D721Med (cell line): ENCODE results near the gene NET1.

Experiments
- DNase-seq: peaks from one replicate; pipeline ENCODE4 v3.0.0; 2011; ENCODE audit warnings: low spot score; ENCODE audit not compliant: insufficient read length
- FAIRE-seq: peaks from 2 replicates; lab custom pipeline; 2011; peaks lifted over from hg19 to GRCh38; lab: Jason Lieb, UNC
- TF ChIP-seq, protein P1 (sequence below): IDR thresholded peaks from 2 replicates; pipeline ENCODE4 v1.5.1; 2012; ENCODE audit warnings: mild to moderate bottlenecking, control low read depth; ENCODE audit not compliant: insufficient read depth; ENCODE audit errors: missing control alignments

NET1 gene

DNA sequence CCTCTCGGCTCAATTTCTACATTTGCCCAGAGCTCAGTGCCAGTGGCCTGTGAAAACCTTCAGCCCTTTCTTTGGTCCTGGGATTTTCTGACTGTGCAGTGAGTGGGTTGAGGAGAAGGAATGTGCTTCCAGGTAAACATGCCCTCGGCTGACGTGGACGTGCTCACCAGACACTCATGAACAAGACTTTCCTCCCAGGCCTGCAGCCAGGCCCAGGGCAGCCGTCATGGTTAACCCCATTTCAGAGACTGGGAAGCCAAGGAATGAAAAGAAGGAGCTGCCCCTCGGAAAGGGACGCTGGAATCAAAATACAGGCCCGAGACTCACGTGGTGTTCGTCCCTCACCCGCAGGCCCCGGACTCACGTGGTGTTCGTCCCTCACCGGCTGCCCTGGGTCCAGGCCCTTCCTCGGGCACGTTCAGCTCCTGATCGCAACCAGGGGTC, 95.8 kb downstream of the NET1 start:
- no peak for DNase-seq
- FAIRE-seq: no peak
- TF ChIP-seq, protein P1, sequence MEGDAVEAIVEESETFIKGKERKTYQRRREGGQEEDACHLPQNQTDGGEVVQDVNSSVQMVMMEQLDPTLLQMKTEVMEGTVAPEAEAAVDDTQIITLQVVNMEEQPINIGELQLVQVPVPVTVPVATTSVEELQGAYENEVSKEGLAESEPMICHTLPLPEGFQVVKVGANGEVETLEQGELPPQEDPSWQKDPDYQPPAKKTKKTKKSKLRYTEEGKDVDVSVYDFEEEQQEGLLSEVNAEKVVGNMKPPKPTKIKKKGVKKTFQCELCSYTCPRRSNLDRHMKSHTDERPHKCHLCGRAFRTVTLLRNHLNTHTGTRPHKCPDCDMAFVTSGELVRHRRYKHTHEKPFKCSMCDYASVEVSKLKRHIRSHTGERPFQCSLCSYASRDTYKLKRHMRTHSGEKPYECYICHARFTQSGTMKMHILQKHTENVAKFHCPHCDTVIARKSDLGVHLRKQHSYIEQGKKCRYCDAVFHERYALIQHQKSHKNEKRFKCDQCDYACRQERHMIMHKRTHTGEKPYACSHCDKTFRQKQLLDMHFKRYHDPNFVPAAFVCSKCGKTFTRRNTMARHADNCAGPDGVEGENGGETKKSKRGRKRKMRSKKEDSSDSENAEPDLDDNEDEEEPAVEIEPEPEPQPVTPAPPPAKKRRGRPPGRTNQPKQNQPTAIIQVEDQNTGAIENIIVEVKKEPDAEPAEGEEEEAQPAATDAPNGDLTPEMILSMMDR: no peak
